ENCODE results near the gene ATG9A. TPM values are rescaled to one million over a fixed set of nuclear protein-coding genes. Genes with fewer than 3 reads are reported as not detected.

ATG9A gene
- polyA plus RNA-seq, 1 donor from 2014 or later = 26.2 TPM

DNA sequence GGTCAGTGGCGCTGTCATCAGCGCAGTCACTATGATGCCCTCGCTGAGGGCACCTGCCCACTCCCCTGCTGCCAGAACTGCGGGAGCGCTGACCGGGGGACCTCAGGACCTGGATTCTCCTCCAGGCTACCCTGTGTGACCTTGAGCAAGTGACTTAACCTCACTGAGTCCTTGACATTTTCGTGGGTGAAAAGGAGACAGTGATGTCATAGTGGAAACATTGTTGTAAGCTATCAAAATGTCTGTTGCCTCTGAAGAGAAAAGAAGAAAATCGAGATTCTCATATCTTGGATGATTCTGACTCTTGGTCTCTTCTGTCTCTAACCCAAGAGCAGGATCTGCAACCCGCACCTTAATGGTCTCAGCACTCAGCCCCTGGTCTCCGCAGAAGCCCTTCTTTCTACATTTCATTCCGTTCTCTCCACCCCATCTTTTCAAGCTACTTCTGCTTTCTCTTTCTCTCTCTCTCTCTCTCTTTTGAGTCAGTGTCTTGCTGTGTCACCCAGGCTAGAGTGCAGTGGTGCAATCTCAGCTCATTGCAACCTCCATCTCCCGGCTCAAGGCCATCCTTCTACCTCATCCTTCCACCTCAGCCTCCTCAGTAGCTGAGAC is 25.3 kb upstream of the ATG9A start:
- no peaks in the 10 kb centered on the region for H4K20me1 ChIP-seq (ENCODE audit: insufficient read depth)
- no peaks in the 10 kb centered on the region for H3K9me2 ChIP-seq (ENCODE audit: insufficient read depth, low read length)
- no peak overlapping the region for H3K27ac ChIP-seq (ENCODE audit: low read length)
- H2AFZ ChIP-seq (ENCODE audit: low read depth, low read length) = no peak overlapping the region
- no peak overlapping the region for H3K4me2 ChIP-seq (ENCODE audit: low read length)
- no peaks in the 10 kb centered on the region for H3K79me2 ChIP-seq (replicated peaks; ENCODE audit: insufficient read depth, low read length)
- H3F3A ChIP-seq (ENCODE audit: insufficient read depth, low read length, poor library complexity, severe bottlenecking) = no peaks in the 10 kb centered on the region
- H3K36me3 ChIP-seq (ENCODE audit: insufficient read depth, low read length) = no peaks in the 10 kb centered on the region
- TF ChIP-seq TAF1 (IDR thresholded peaks at IDR 0.05; ENCODE audit: low read depth) (no peak), MXI1 (conservative IDR thresholded peaks at IDR 0.05; ENCODE audit: poor library complexity, severe bottlenecking) (no peak), SMC3 (conservative IDR thresholded peaks at IDR 0.05; ENCODE audit: poor library complexity) (no peak), RAD21 (conservative IDR thresholded peaks at IDR 0.05) (no peak), POLR2AphosphoS5 (IDR thresholded peaks at IDR 0.05) (no peak), EP300 (conservative IDR thresholded peaks at IDR 0.05; ENCODE audit: poor library complexity, severe bottlenecking) (no peak), EZH2 (IDR thresholded peaks at IDR 0.05; ENCODE audit: borderline replicate concordance, insufficient read depth, low read length, poor library complexity, severe bottlenecking) (no peak)
- TF ChIP-seq, protein P1, sequence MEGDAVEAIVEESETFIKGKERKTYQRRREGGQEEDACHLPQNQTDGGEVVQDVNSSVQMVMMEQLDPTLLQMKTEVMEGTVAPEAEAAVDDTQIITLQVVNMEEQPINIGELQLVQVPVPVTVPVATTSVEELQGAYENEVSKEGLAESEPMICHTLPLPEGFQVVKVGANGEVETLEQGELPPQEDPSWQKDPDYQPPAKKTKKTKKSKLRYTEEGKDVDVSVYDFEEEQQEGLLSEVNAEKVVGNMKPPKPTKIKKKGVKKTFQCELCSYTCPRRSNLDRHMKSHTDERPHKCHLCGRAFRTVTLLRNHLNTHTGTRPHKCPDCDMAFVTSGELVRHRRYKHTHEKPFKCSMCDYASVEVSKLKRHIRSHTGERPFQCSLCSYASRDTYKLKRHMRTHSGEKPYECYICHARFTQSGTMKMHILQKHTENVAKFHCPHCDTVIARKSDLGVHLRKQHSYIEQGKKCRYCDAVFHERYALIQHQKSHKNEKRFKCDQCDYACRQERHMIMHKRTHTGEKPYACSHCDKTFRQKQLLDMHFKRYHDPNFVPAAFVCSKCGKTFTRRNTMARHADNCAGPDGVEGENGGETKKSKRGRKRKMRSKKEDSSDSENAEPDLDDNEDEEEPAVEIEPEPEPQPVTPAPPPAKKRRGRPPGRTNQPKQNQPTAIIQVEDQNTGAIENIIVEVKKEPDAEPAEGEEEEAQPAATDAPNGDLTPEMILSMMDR (IDR thresholded peaks at IDR 0.05; ENCODE audit: poor library complexity, severe bottlenecking) = no peak
- TF ChIP-seq, protein P2, sequence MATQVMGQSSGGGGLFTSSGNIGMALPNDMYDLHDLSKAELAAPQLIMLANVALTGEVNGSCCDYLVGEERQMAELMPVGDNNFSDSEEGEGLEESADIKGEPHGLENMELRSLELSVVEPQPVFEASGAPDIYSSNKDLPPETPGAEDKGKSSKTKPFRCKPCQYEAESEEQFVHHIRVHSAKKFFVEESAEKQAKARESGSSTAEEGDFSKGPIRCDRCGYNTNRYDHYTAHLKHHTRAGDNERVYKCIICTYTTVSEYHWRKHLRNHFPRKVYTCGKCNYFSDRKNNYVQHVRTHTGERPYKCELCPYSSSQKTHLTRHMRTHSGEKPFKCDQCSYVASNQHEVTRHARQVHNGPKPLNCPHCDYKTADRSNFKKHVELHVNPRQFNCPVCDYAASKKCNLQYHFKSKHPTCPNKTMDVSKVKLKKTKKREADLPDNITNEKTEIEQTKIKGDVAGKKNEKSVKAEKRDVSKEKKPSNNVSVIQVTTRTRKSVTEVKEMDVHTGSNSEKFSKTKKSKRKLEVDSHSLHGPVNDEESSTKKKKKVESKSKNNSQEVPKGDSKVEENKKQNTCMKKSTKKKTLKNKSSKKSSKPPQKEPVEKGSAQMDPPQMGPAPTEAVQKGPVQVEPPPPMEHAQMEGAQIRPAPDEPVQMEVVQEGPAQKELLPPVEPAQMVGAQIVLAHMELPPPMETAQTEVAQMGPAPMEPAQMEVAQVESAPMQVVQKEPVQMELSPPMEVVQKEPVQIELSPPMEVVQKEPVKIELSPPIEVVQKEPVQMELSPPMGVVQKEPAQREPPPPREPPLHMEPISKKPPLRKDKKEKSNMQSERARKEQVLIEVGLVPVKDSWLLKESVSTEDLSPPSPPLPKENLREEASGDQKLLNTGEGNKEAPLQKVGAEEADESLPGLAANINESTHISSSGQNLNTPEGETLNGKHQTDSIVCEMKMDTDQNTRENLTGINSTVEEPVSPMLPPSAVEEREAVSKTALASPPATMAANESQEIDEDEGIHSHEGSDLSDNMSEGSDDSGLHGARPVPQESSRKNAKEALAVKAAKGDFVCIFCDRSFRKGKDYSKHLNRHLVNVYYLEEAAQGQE (IDR thresholded peaks at IDR 0.05; ENCODE audit: borderline replicate concordance) = no peak
- no peaks in the 10 kb centered on the region for H3K9me3 ChIP-seq (ENCODE audit: low read length)
- peaks cover 74% of the 10 kb centered on the region for H3K27me3 ChIP-seq (ENCODE audit: insufficient read depth, low read depth, low read length)
- H3K9ac ChIP-seq (ENCODE audit: low read length) = peak overlapping the region; percentile 49
- H3K4me3 ChIP-seq (ENCODE audit: low read length) = peak overlapping the region; percentile 80

DNA sequence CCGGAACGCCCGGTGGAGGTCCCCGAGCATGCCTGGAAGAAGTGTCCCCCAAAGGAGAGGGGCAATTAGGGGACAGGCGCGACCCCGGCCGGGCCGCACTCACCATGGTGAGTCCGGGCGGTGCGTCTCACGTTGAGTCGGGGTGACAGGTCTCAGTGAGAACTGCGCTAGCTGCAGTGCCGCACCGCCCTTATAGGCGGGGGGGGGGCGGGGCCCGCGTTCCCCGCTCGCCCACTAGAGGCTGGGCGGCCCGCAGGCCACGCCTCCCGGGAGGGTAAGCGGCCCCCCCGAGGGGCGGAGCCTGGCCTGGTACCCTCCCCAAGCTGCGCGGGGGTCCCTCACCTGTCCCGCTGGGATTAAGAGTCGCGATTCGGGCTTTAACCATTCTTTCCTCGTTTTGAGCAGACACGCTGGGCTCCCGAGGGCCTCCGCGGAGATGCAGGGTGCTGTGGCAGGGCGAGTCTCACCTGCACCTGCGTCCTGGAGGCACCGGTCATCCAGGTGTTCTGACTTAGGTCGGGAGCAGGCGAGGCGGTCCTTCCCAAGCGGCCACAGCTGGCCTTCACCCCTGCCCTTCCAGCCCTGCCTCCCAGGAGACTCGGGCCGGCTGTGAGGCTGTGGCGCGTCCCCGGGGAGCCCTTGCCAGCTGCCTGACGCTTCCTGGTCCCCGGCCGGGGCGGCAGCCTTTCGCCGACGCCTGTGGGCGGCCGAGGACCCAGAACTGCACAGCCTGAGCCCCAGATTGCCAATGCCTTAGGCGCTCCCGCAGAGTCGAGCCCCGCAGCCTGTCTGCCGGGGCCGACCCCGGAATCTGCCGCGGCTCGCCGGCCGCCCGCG is 24.5 kb upstream of the ATG9A start, which contains the start of gene TUBA4A:
Gene TUBA4A (minus strand): TSS at position 166 of the 837 bp plus-strand sequence. CDS start 60 bp downstream, at position 106.
- TF ChIP-seq POLR2AphosphoS5 (IDR thresholded peaks at IDR 0.05) (peak; percentile 46), RAD21 (conservative IDR thresholded peaks at IDR 0.05) (no peak)
- Histone ChIP-seq H3K79me2 (replicated peaks; ENCODE audit: insufficient read depth, low read length) (no peaks in the 10 kb centered on the region), H3K9ac (ENCODE audit: low read length) (peak within 1 kb of the TSS; percentile 49)

More for the DNA sequence above, 24.5 kb upstream of the ATG9A start, which contains the start of gene TUBA4A:
- Histone ChIP-seq H3K4me3 (ENCODE audit: low read length) (peak within 1 kb of the TSS; percentile 80), H3K36me3 (ENCODE audit: insufficient read depth, low read length) (no peaks in the 10 kb centered on the region), H3K27ac (ENCODE audit: low read length) (no peak within 1 kb of the TSS), H4K20me1 (ENCODE audit: insufficient read depth) (no peaks in the 10 kb centered on the region), H2AFZ (ENCODE audit: low read depth, low read length) (peak within 1 kb of the TSS; percentile 14), H3K9me2 (ENCODE audit: insufficient read depth, low read length) (no peaks in the 10 kb centered on the region), H3K4me2 (ENCODE audit: low read length) (peak within 1 kb of the TSS; percentile 76), H3F3A (ENCODE audit: insufficient read depth, low read length, poor library complexity, severe bottlenecking) (no peaks in the 10 kb centered on the region), H3K9me3 (ENCODE audit: low read length) (no peaks in the 10 kb centered on the region), H3K27me3 (ENCODE audit: insufficient read depth, low read depth, low read length) (peaks cover 68% of the 10 kb centered on the region)
